Dermis blood vessel endothelial cell (primary cell): Measurements from ENCODE around the gene CYP3A7. TPM values are rescaled to one million over a fixed set of nuclear protein-coding genes. Genes with fewer than 3 reads are reported as not detected.
"Not testable (repeated sequence)": the region's sequence is repeated elsewhere in the genome, so short reads cannot be mapped to it uniquely, and the experiment has no call there.

ENCODE experiments used
- DNase-seq: peaks from one replicate; pipeline ENCODE4 v3.0.0; 2010
- total RNA-seq: library from RNA; depleted of rRNA; stranded (reverse); fragments of >200 nt; gene quantifications from 2 replicates; pipeline ENCODE4 v1.2.3, GENCODE V29; 2014

The CYP3A7 gene
- total RNA-seq, 1 donor from 2014 or later: not detected

GRCh38 chr7:99665312-99666012 is 69.5 kb downstream of the CYP3A7 start:
- no peak for DNase-seq

DNA sequence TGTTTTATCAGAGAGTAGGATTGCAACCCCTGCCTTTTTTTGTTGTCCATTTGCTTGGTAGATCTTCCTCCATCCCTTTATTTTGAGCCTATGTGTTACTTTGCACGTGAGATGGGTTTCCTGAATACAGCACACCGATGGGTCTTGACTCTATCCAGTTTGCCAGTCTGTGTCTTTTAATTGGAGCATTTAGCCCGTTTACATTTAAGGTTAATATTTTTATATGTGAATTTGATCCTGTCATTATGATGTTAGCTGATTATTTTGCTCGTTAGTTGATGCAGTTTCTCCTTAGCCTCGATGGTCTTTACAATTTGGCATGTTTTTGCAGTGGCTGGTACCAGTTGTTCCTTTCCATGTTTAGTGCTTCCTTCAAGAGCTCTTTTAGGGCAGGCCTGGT is 77.1 kb downstream of the CYP3A7 start:
- not testable (repeated sequence) for DNase-seq

Other genes with a start within 250 kb of the CYP3A7 start
- gene ZNF394, start 234.9 kb downstream of the CYP3A7 start, total RNA-seq: 26.0 and 41.7 TPM in 2 replicates
- gene ZKSCAN5, start 230.5 kb downstream of the CYP3A7 start, total RNA-seq: 11.2 and 15.2 TPM in 2 replicates
- 6.1 TPM in 2 replicates for gene FAM200A, start 183.1 kb downstream of the CYP3A7 start, total RNA-seq
- gene ZNF655, start 176.6 kb downstream of the CYP3A7 start, total RNA-seq: 10.0 and 10.9 TPM in 2 replicates
- gene TMEM225B, start 136.9 kb downstream of the CYP3A7 start, total RNA-seq: 0.09 and 0.17 TPM in 2 replicates
- gene ZSCAN25, start 118.2 kb downstream of the CYP3A7 start, total RNA-seq: 14.8 and 17.9 TPM in 2 replicates
- gene CYP3A5, start 55.2 kb downstream of the CYP3A7 start, total RNA-seq: not detected in 2 replicates
- not detected in 2 replicates for gene CYP3A4, start 49.0 kb upstream of the CYP3A7 start, total RNA-seq
- not detected in 2 replicates for gene CYP3A43, start 92.8 kb upstream of the CYP3A7 start, total RNA-seq
- 0.34 TPM in 1 of 2 replicates, not detected in the other for gene OR2AE1, start 141.8 kb upstream of the CYP3A7 start, total RNA-seq
- gene TRIM4, start 184.3 kb upstream of the CYP3A7 start, total RNA-seq: 29.6 and 30.9 TPM in 2 replicates
- 0.42 and 0.51 TPM in 2 replicates for gene GJC3, start 194.4 kb upstream of the CYP3A7 start, total RNA-seq
- gene AZGP1, start 240.8 kb upstream of the CYP3A7 start, total RNA-seq: not detected in 2 replicates